HCT116 (cell line): ENCODE results near the gene CHST3. TPM values are rescaled to one million over a fixed set of nuclear protein-coding genes. Genes with fewer than 3 reads are reported as not detected.

Source experiments
- ATAC-seq: fragments of 200-7000 bp; cut with Tn5 transposase; 2 replicates; pipeline ENCODE4 v1.9.1; 2020; ENCODE audit warnings: mild to moderate bottlenecking, moderate library complexity
- BruUV-seq: library from RNA; stranded (reverse); fragments of 400-500 nt; replicated peaks from 2 replicates; lab custom pipeline; 2021; lab: Mats Ljungman, UMichigan
- CTCF ChIA-PET: fragments of 300-600 bp; sonication (Branson Sonifier 250); formaldehyde crosslinking; loops from one replicate; lab custom pipeline; 2021; ENCODE audit warnings: antibody characterized with exemption; lab: Charles Lee
- POLR2A ChIA-PET: fragments of 300-600, 350-600 bp; sonication (Branson Sonifier 250); formaldehyde crosslinking; loops from one replicate; lab custom pipeline; 2021; ENCODE audit warnings: antibody characterized with exemption; lab: Charles Lee
- RAD21 ChIA-PET, 2 experiments: fragments of 300-600 bp; sonication (Branson Sonifier 250); formaldehyde crosslinking; loops; one replicate each; lab custom pipeline; 2023; ENCODE audit warnings: low total read pairs in 2 of 2; ENCODE audit not compliant: uncharacterized antibody in 2 of 2, unreplicated experiment in 2 of 2, low non-redundant PET in 1 of 2; lab: Charles Lee
- DNase-seq: peaks from one replicate; pipeline ENCODE4 v3.0.0-alpha.2; 2010; ENCODE audit warnings: low read depth, low spot score
- H2AFZ ChIP-seq: fragments of 200-600 bp; shearing (Covaris generic), sonication (generic); 2 replicates; pipeline ENCODE4 v1.6.1; 2017; ENCODE audit warnings: low read depth, mixed run types, mixed read lengths, antibody characterized with exemption, low read length; ENCODE audit not compliant: poor library complexity, severe bottlenecking
- H3K27ac ChIP-seq: 2 replicates; pipeline ENCODE4 v1.5.1; 2012; ENCODE audit warnings: low read depth, low read length
- H3K27me3 ChIP-seq: fragments of 200-600 bp; sonication (generic); 2 replicates; pipeline ENCODE4 v1.6.1; 2016; ENCODE audit warnings: mixed run types, low read length, mixed read lengths; ENCODE audit not compliant: insufficient read depth
- H3K36me3 ChIP-seq, 2 experiments: fragments of 200-500 bp in 1 of 2; fragments of 200-600 bp in 1 of 2; sonication (Bioruptor generic) in 1 of 2; sonication (generic) in 1 of 2; 2 replicates each; pipeline versions ENCODE4 v1.5.1 to v1.6.1; 2014 to 2016; ENCODE audit warnings: low read length in 2 of 2, inconsistent platforms in 1 of 2, mixed read lengths in 1 of 2, mixed run types in 1 of 2; ENCODE audit not compliant: insufficient read depth in 2 of 2, control insufficient read depth in 1 of 2
- H3K4me1 ChIP-seq, 2 experiments: fragments of 200-600 bp in 1 of 2; sonication (generic) in 1 of 2; 2 replicates each; pipeline versions ENCODE4 v1.5.1 to v1.6.1; 2012 to 2017; ENCODE audit warnings: low read length in 2 of 2, inconsistent platforms in 1 of 2, mild to moderate bottlenecking in 1 of 2, mixed read lengths in 1 of 2, mixed run types in 1 of 2, moderate library complexity in 1 of 2; ENCODE audit not compliant: insufficient read depth in 2 of 2, control insufficient read depth in 1 of 2
- H3K4me2 ChIP-seq: fragments of 200-600 bp; sonication (generic); 2 replicates; pipeline ENCODE4 v1.6.1; 2017; ENCODE audit warnings: mixed run types, low read length, mixed read lengths
- H3K4me3 ChIP-seq, 2 experiments: fragments of 200-600 bp in 1 of 2; sonication (generic) in 1 of 2; replicated peaks in 1 of 2; 2 replicates each; pipeline ENCODE4 v1.5.1; 2011 to 2016; ENCODE audit warnings: low read length in 2 of 2, control low read depth in 1 of 2, low read depth in 1 of 2, mild to moderate bottlenecking in 1 of 2, mixed read lengths in 1 of 2, mixed run types in 1 of 2
- H3K79me2 ChIP-seq: fragments of 200-600 bp; sonication (generic); 2 replicates; pipeline ENCODE4 v1.6.1; 2017; ENCODE audit warnings: mild to moderate bottlenecking, mixed run types, low read length, moderate library complexity, mixed read lengths; ENCODE audit not compliant: insufficient read depth
- H3K9ac ChIP-seq: fragments of 200-600 bp; sonication (generic); 2 replicates; pipeline ENCODE4 v1.6.1; 2016; ENCODE audit warnings: low read length, mixed read lengths
- H3K9me2 ChIP-seq: fragments of 200-600 bp; sonication (generic), shearing (Covaris generic); 2 replicates; pipeline ENCODE4 v1.6.1; 2017; ENCODE audit warnings: mixed run types, mild to moderate bottlenecking, moderate library complexity; ENCODE audit not compliant: insufficient read depth
- H3K9me3 ChIP-seq, 2 experiments: fragments of 200-500 bp in 1 of 2; fragments of 200-600 bp in 1 of 2; sonication (Bioruptor generic) in 1 of 2; sonication (generic) in 1 of 2; 2 replicates each; pipeline ENCODE4 v1.6.1; 2014 to 2017; ENCODE audit warnings: low read length in 2 of 2, mixed read lengths in 2 of 2, inconsistent platforms in 1 of 2, low read depth in 1 of 2, mild to moderate bottlenecking in 1 of 2, mixed run types in 1 of 2, moderate library complexity in 1 of 2; ENCODE audit not compliant: control insufficient read depth in 1 of 2, insufficient read depth in 1 of 2
- H4K20me1 ChIP-seq: fragments of 200-600 bp; sonication (generic), shearing (Covaris generic); 2 replicates; pipeline ENCODE4 v1.6.1; 2017; ENCODE audit warnings: mixed run types, mild to moderate bottlenecking, moderate library complexity; ENCODE audit not compliant: insufficient read depth
- CBX3 ChIP-seq: IDR thresholded peaks from 2 replicates; pipeline ENCODE4 v1.6.1; 2012; ENCODE audit warnings: low read depth
- ELF1 ChIP-seq: IDR thresholded peaks from 2 replicates; pipeline ENCODE4 v1.6.1; 2012; ENCODE audit warnings: low read depth, borderline replicate concordance
- EZH2phosphoT487 ChIP-seq: fragments of 200-600 bp; IDR thresholded peaks from 2 replicates; pipeline ENCODE4 v1.6.1; 2018; ENCODE audit warnings: antibody characterized with exemption, borderline replicate concordance
- JUND ChIP-seq: IDR thresholded peaks from 2 replicates; pipeline ENCODE4 v1.6.1; 2012
- POLR2A ChIP-seq: IDR thresholded peaks from 2 replicates; pipeline ENCODE4 v1.7.0; 2011; ENCODE audit warnings: borderline replicate concordance; ENCODE audit not compliant: insufficient read depth, insufficient read length; ENCODE audit errors: extremely low read depth
- RAD21 ChIP-seq: IDR thresholded peaks from 2 replicates; pipeline ENCODE4 v1.6.1; 2012; ENCODE audit warnings: low read depth, mild to moderate bottlenecking
- SIN3A ChIP-seq: IDR thresholded peaks from 2 replicates; pipeline ENCODE4 v1.6.1; 2012; ENCODE audit warnings: low read depth
- SP1 ChIP-seq: IDR thresholded peaks from 2 replicates; pipeline ENCODE4 v1.6.1; 2012; ENCODE audit warnings: low read depth
- SRF ChIP-seq: IDR thresholded peaks from 2 replicates; pipeline ENCODE4 v1.6.1; 2012; ENCODE audit warnings: low read depth
- TCF7L2 ChIP-seq: IDR thresholded peaks from 2 replicates; pipeline ENCODE4 v1.7.0; 2011; ENCODE audit warnings: borderline replicate concordance, inconsistent platforms; ENCODE audit not compliant: insufficient read depth, insufficient read length; ENCODE audit errors: extremely low read depth
- ZFX ChIP-seq: fragments of 450-650 bp; IDR thresholded peaks from 2 replicates; pipeline ENCODE4 v1.6.1; 2017
- intact Hi-C: fragments of 100-400 bp; cut with micrococcal nuclease; formaldehyde crosslinking; loops from 2 replicates; pipeline ENCODE4 v1.10.0; 2022
- total RNA-seq: library from RNA; stranded (reverse); gene quantifications from one replicate; pipeline ENCODE4 v1.2.1, GENCODE V29; 2021; ENCODE audit not compliant: unreplicated experiment
- TF ChIP-seq, protein P1 (sequence below), 3 experiments: fragments of 200-600 bp in 1 of 3; sonication (generic) in 1 of 3; IDR thresholded peaks in 2 of 3; conservative IDR thresholded peaks in 1 of 3; 2 replicates each; pipeline ENCODE4 v1.5.1; 2012 to 2017; ENCODE audit warnings: low read depth in 2 of 3, low read length in 2 of 3, antibody characterized with exemption in 1 of 3, borderline replicate concordance in 1 of 3, control low read depth in 1 of 3, mild to moderate bottlenecking in 1 of 3, mixed read lengths in 1 of 3, mixed run types in 1 of 3, moderate library complexity in 1 of 3; ENCODE audit not compliant: insufficient read depth in 1 of 3
- TF ChIP-seq, protein P2 (sequence below): IDR thresholded peaks from 2 replicates; pipeline ENCODE4 v1.6.1; 2012
- TF ChIP-seq, protein P3 (sequence below): IDR thresholded peaks from 2 replicates; pipeline ENCODE4 v1.6.1; 2012; ENCODE audit warnings: low read depth
- TF ChIP-seq, protein P4 (sequence below): IDR thresholded peaks from 2 replicates; pipeline ENCODE4 v1.6.1; 2011; ENCODE audit warnings: mild to moderate bottlenecking, low read length, moderate library complexity; ENCODE audit not compliant: insufficient replicate concordance; ENCODE audit errors: extremely low read depth

The CHST3 gene
- total RNA-seq, 1 experiment from 2014 or later, result 10.6 TPM

DNA sequence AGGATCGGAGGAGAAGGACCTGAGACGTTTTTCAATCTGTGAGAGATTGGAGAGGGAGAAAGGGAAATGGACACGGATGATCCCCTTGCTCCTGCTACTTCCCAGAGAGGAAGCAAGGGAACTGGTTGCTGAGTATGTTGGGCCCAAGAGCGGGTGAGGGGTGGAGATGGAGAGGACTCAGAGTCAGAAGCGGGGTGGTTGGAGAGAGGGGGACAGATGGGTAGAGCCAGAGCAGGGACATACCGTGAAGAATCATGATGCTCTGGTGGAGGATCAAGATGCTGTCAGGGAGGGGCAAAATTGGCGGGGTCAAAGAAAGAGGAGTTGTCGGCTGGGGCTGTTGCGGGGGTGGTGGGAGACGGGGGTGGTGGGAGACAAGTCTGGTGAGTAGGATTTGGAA, 2.4 kb upstream of the CHST3 start:
- ChIA-PET RAD21 (no interaction called here), CTCF (no interaction called here)

More for the DNA sequence above, 2.4 kb upstream of the CHST3 start:
- Histone ChIP-seq H3K27me3 (no peaks in the 10 kb centered on the region), H3K9me2 (no peaks in the 10 kb centered on the region), H3K4me2 (no peak overlapping the region), H3K4me3 (no peak overlapping the region), H4K20me1 (no peaks in the 10 kb centered on the region), H3K27ac (no peak overlapping the region), H2AFZ (no peak overlapping the region), H3K9me3 (no peaks in the 10 kb centered on the region), H3K9ac (no peak overlapping the region), H3K79me2 (peaks cover 23% of the 10 kb centered on the region), H3K4me1 (peaks cover 12 to 30% of the 10 kb centered on the region in 2 experiments), H3K36me3 (no peaks in the 10 kb centered on the region)
- ATAC-seq (no peak), DNase-seq (no peak)
- no TSS peak for BruUV-seq
- intact Hi-C loops, result no loop called here
- POLR2A ChIA-PET, result no interaction called here
- TF ChIP-seq SIN3A, result no peak
- TF ChIP-seq SP1, result no peak
- TF ChIP-seq EZH2phosphoT487, result no peak
- TF ChIP-seq, protein P1, sequence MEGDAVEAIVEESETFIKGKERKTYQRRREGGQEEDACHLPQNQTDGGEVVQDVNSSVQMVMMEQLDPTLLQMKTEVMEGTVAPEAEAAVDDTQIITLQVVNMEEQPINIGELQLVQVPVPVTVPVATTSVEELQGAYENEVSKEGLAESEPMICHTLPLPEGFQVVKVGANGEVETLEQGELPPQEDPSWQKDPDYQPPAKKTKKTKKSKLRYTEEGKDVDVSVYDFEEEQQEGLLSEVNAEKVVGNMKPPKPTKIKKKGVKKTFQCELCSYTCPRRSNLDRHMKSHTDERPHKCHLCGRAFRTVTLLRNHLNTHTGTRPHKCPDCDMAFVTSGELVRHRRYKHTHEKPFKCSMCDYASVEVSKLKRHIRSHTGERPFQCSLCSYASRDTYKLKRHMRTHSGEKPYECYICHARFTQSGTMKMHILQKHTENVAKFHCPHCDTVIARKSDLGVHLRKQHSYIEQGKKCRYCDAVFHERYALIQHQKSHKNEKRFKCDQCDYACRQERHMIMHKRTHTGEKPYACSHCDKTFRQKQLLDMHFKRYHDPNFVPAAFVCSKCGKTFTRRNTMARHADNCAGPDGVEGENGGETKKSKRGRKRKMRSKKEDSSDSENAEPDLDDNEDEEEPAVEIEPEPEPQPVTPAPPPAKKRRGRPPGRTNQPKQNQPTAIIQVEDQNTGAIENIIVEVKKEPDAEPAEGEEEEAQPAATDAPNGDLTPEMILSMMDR (IDR thresholded peaks at IDR 0.05 in 2 of 3, conservative IDR thresholded peaks at IDR 0.05 in 1 of 3; ENCODE audit: borderline replicate concordance in 1 of 3, insufficient read depth in 1 of 3, low read depth in 2 of 3, low read length in 2 of 3), result no peak
- TF ChIP-seq, protein P2, sequence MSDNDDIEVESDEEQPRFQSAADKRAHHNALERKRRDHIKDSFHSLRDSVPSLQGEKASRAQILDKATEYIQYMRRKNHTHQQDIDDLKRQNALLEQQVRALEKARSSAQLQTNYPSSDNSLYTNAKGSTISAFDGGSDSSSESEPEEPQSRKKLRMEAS, result no peak
- TF ChIP-seq, protein P3, sequence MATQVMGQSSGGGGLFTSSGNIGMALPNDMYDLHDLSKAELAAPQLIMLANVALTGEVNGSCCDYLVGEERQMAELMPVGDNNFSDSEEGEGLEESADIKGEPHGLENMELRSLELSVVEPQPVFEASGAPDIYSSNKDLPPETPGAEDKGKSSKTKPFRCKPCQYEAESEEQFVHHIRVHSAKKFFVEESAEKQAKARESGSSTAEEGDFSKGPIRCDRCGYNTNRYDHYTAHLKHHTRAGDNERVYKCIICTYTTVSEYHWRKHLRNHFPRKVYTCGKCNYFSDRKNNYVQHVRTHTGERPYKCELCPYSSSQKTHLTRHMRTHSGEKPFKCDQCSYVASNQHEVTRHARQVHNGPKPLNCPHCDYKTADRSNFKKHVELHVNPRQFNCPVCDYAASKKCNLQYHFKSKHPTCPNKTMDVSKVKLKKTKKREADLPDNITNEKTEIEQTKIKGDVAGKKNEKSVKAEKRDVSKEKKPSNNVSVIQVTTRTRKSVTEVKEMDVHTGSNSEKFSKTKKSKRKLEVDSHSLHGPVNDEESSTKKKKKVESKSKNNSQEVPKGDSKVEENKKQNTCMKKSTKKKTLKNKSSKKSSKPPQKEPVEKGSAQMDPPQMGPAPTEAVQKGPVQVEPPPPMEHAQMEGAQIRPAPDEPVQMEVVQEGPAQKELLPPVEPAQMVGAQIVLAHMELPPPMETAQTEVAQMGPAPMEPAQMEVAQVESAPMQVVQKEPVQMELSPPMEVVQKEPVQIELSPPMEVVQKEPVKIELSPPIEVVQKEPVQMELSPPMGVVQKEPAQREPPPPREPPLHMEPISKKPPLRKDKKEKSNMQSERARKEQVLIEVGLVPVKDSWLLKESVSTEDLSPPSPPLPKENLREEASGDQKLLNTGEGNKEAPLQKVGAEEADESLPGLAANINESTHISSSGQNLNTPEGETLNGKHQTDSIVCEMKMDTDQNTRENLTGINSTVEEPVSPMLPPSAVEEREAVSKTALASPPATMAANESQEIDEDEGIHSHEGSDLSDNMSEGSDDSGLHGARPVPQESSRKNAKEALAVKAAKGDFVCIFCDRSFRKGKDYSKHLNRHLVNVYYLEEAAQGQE, result no peak
- TF ChIP-seq CBX3, result no peak
- TF ChIP-seq, protein P4, sequence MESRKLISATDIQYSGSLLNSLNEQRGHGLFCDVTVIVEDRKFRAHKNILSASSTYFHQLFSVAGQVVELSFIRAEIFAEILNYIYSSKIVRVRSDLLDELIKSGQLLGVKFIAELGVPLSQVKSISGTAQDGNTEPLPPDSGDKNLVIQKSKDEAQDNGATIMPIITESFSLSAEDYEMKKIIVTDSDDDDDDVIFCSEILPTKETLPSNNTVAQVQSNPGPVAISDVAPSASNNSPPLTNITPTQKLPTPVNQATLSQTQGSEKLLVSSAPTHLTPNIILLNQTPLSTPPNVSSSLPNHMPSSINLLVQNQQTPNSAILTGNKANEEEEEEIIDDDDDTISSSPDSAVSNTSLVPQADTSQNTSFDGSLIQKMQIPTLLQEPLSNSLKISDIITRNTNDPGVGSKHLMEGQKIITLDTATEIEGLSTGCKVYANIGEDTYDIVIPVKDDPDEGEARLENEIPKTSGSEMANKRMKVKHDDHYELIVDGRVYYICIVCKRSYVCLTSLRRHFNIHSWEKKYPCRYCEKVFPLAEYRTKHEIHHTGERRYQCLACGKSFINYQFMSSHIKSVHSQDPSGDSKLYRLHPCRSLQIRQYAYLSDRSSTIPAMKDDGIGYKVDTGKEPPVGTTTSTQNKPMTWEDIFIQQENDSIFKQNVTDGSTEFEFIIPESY, result no peak
- no peak for TF ChIP-seq RAD21
- TF ChIP-seq JUND, result no peak
- no peak for TF ChIP-seq POLR2A
- no peak for TF ChIP-seq TCF7L2
- no peak for TF ChIP-seq ELF1
- no peak for TF ChIP-seq ZFX
- no peak for TF ChIP-seq SRF
